Liver (tissue), 3 donors: ENCODE measurements around the gene PLD4.

ENCODE experiments used
- HNF4G ChIP-seq: IDR thresholded peaks from 2 replicates; pipeline ENCODE4 v1.6.1; 2016; ENCODE audit warnings: antibody characterized with exemption
- RXRA ChIP-seq, 2 donors: IDR thresholded peaks; 2 replicates each; pipeline ENCODE4 v1.6.1; 2017 to 2018; ENCODE audit warnings: antibody characterized with exemption in 2 of 2, mild to moderate bottlenecking in 1 of 2
- TF ChIP-seq, protein P1 (sequence below): IDR thresholded peaks from 2 replicates; pipeline ENCODE4 v1.6.1; 2016; ENCODE audit warnings: antibody characterized with exemption
- TF ChIP-seq, protein P2 (sequence below): fragments of 150-350 bp; IDR thresholded peaks from 2 replicates; pipeline ENCODE4 v1.5.1; 2017; ENCODE audit warnings: improper control_type of control experiment, low read depth, low read length; ENCODE audit not compliant: missing input control
- donor health status: healthy.
- donor health status: healthy.

DNA sequence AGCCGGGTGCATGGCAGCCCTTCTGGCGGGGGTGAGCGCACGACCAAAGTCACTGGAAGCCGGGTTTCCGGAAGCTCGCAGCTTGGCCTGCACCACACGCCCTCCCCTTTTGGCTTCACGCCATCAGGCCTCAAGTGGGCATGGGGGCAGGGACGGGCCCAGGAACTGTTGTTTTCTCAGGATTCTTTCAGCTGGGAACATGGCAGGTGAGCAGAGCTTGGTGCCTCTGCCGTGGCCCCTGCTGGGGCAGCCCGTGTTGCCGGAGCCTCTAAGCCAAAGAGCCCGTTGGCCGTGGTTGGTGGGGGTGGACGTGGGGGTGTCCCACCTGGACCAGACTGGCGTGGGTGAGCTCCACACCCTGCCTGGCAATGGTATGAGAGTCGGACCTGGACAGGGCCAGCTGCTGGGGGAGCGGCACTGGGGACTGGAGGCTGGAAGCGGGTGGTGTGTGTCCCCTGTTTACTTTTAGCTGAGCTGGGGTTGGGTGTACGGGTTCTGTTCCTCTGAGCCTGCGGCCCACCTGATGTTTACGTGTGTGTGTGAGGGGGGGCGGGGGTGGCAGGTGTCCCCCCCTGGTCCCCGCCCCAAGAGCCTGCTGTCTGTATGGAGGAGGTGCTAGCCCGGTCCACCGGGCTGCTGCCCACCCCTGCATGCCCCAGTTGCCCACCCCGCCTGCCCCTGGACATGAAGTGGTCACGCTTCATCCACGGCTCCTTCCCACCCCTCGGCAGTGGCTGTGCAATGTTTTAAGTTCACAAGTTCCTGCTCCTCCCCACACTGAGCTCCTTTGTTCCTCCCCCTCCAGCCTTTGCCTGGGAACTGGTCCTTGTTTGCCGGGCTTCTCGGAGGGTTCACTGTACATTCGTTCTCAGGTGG lies 28.7 kb upstream of the PLD4 start:
- TF ChIP-seq RXRA (IDR thresholded peaks at IDR 0.05) (no peak), HNF4G (no peak)
- TF ChIP-seq, protein P1, sequence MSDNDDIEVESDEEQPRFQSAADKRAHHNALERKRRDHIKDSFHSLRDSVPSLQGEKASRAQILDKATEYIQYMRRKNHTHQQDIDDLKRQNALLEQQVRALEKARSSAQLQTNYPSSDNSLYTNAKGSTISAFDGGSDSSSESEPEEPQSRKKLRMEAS, result no peak
- TF ChIP-seq, protein P2, sequence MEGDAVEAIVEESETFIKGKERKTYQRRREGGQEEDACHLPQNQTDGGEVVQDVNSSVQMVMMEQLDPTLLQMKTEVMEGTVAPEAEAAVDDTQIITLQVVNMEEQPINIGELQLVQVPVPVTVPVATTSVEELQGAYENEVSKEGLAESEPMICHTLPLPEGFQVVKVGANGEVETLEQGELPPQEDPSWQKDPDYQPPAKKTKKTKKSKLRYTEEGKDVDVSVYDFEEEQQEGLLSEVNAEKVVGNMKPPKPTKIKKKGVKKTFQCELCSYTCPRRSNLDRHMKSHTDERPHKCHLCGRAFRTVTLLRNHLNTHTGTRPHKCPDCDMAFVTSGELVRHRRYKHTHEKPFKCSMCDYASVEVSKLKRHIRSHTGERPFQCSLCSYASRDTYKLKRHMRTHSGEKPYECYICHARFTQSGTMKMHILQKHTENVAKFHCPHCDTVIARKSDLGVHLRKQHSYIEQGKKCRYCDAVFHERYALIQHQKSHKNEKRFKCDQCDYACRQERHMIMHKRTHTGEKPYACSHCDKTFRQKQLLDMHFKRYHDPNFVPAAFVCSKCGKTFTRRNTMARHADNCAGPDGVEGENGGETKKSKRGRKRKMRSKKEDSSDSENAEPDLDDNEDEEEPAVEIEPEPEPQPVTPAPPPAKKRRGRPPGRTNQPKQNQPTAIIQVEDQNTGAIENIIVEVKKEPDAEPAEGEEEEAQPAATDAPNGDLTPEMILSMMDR, result no peak
